OCI-M1 (cell line): ENCODE data around the gene NUFIP2.
"Not testable (repeated sequence)": the region's sequence is repeated elsewhere in the genome, so short reads cannot be mapped to it uniquely, and the experiment has no call there.

Experiments
- DNase-seq: peaks from one replicate; lab custom pipeline; 2025; lab: John Stamatoyannopoulos, UW

Gene NUFIP2

DNA sequence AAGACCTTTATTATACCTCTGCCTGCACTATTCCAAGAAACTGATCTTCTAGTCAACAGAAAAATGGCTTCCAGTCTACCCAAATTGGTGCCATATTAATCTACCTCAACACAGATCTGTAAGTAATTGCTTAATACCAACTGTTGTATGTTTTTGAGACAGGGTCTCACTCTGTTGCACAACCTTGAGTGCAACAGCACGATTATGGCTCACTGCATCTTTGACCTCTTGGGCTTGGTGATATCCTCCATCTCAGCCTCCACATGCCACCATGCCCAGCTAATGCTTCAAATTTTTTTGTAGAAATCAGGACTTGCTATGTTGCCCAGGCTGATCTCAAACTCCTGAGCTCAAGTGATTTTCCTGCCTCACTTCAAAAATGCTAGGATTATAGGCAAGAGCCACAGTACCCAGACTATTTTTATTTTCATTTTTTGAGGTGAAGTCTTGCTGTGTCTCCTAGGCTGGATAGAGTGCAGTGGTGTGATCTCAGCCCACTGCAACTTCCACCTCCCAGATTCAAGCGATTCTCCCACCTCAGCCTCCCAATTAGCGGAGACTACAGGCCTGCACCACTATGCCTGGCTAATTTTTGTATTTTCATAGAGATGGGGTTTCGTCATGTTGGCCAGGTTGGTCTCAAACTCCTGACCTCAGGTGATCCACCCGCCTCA is 14.4 kb downstream of the NUFIP2 start:
- DNase-seq, result no peak

DNA sequence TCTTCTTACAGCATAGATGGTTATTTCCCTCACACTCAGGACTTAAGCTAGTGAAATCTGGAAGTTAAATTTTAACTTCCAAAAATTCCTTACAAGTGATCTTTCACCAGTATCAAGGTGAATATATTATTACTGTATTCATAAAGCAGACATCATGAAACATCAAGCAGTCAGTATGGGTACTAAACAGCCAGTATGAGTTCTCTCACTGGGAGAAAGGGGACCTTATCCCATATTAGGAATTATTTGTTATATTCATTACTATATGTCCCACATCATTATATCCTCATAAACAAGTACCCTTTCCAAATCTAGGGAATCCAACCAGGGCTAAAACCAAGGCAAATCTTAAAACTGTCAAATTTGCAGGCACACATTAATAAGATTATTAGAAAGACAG is 15.3 kb downstream of the NUFIP2 start:
- no peak for DNase-seq

DNA sequence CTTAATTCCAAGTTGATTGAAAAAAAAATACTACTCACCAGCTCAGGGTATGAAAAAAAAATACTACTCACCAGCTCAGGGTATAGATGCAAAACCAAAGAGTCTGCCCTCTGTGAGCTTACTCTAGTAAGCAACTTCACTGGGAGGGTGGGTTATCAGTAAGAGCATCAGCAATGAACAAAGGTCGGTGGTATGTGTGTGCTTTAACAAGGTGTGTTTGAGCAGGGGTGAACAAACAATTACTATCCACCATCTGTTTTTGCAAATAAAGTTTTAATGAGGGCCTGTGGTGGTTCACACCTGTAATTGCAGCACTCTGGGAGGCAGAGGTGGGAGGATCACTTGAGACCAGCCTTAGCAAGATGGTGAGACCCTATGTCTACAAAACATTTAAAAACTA is 20.0 kb downstream of the NUFIP2 start:
- DNase-seq, result no peak

DNA sequence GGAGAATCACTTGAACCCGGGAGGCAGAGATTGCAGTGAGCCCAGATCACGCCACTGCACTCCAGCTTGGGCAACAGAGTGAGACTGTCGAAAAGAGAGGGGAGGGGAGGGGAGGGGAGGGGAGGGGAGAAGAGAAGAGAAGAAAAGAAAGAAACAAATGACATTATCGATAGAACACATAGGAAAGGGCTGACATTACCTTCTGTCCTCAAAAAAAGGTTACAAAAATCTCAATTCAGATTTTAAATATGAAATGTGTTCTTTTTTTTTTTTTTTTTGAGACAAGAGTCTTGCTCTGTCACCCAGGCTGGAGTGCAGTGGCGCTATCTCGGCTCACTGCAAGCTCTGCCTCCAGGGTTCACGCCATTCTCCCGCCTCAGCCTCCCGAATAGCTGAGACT is 22.0 kb downstream of the NUFIP2 start:
- DNase-seq, result not testable (repeated sequence)

DNA sequence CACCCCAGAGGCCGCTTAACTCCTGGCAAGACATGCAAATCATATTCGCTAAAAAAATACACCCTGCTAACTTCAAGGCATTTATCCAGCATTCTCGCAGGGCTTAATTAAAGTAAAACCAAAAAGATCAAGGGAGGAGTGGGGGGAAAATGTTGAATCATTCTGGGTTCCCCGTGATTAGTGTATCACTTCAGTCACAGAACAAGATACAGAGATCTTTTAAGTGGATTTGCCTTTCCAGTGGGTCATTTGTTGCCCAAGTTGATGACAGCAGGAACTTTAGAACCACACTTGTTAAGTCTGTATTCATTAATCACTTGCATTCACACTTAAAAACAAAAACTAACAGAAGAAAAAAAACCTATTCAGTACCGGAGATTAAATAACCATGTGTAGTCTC is 30.0 kb downstream of the NUFIP2 start:
- no peak for DNase-seq

DNA sequence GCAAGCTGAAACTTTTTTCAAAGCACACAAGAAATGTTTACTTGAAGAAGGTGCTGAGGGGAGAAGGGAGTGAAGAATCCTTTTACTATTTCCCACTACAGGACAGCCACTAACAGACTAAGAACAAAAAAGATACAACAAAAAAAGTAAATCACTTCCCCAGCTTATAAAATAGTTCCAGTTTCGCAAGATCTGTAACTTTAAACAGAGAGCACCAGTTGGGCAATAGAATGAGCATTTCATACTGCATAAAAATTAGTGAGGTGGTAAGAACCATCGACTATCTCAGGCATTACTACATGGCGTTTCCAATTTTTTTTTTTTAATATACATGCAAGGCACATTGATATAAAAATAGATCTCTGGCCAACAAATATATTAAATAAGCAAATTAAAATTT is 36.2 kb downstream of the NUFIP2 start:
- DNase-seq, result no peak

DNA sequence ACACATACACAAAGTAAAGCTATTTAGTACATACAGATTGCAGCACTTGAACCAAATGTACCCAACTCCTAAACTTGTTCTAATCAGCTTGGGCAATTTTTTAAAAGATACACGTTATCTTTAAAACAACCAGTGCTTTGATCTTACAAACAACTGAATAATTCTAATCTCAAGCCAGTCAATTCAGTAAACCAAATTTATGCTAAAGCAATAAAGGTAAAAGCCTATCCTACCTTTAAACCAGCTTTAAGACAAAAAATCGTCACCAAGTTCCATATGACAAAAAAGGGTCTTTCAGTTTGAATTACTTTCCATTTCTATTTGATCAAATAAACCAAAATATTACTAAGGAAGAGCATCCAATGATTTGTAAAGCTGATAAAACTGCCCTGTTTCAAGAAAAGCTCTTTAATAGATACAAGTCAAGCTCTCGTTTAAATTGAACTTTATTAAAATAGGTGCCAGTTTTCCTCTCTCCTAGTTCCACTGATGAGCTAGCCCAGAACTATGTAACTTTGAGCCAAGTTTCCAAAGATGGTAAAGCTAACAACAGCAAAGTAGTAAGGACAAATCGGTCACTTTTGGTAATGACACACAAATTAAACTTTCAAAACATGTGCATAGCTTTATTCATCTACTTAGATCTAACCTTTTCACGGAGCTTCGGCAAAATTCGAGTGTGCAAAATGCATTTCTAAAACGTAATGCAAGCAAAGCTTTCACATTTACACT is 37.0 kb downstream of the NUFIP2 start:
- no peak for DNase-seq

DNA sequence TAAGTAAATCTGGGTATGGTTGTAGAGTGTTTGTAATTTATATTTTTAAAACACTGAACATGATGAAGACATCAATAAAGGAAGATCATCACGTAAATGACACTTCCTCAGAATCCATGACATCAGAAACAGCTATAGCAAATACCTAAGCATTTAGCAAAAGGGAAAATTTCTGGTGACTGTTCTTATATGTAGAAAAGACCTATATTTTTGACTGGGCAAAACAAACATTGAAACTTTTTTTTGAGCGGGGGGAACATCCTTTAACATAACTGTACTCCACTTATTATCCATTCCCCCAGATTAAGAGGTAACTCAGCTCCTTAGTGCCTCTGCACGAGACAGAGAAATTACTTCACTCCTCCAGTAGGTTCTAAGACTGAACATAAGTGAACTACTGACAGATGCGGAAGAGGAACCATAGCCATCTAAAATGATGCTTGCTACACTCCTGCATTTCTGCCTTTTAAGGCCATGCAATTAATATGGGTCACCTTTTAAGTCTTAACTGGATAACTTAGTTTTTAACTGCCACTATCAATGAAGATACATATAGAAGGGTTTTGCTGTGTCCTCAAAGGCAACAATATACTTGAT is 37.9 kb downstream of the NUFIP2 start:
- DNase-seq, result no peak

DNA sequence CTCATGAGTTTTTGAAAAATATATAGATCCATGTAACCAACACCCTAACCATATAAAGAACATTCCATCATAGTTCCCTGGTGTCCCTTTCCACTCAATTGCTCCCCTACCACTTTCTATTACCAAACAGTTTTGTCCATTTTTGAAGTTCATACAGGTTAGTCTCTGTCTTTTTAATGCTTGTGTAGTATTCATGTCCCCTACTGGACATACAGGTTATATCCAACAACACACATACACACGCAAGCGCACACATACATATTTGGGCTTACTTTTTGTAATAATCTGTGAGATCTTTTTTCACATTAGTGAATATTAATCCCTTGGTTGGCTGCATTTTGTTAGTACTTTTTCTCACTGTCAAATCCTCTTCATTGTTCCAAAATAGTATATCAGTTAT is 40.9 kb downstream of the NUFIP2 start:
- no peak for DNase-seq

DNA sequence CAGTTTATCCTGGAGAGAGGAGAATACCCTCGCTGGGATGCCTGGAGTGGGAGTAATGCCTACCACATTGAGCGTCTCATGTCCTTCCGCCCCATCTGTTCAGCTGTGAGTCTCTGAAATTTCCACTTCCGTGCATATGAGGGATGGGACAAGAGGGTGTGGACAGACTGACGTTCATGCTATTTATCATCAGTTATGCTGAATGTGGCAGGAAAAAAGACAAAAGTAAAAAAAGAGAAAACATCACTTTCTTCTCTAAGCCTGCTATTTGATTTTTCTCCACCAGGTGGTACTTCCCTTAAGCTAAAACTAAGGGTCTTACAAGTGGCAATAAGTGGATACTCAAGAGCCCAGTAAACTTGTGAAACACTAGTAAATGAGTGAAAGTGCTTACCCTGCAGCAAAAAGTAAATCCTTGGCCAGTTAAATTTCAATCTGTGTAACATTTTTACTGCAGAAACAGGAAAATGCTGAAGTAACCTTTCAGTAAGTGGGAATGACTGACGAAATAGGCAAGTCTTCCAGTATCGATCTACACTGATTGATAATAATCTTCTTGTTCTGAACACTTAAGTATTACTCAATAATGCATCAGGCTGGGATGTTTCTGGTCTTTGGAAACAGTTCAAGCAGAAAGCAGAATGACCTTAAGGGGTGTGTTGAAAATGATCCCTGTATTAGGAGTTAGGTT is 41.7 kb downstream of the NUFIP2 start:
- DNase-seq, result peak; percentile 72

DNA sequence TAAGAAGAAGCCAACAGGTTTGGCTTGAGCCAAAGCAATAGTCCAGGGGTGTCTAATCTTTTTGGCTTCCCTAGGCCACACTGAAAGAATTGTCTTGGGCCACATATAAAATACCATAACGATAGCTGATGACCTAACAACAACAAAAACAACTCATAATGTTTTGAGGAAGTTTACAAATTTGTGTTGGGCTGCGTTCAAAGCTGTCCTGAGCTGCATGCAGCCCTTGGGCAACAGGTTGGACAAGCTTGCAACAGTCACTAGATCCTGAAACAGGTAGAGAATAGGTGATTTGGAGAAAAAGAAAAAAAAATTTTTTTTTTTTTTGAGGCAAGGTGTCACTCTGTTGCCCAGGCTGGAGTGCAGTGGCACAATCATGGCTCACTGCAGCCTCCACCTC is 42.8 kb downstream of the NUFIP2 start:
- no peak for DNase-seq

DNA sequence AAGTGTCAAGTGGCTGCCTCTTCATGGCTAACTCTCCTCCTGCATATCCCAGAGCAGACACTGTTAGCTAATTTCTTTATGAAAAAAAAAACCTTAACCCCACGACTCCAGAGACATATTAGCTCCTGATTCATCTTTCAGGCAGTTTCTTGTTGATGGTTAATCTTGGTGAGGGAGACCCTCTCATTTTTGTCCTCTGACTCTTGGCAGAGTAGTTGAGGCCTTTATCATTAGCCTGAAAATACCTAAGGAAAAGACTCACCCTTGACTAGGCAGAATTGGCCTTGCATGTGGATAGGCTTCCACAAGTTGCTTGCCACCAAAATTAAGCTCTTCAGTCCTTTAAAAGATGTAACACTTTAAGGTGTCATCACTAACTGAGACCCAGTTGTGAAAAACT is 43.3 kb downstream of the NUFIP2 start:
- no peak for DNase-seq

DNA sequence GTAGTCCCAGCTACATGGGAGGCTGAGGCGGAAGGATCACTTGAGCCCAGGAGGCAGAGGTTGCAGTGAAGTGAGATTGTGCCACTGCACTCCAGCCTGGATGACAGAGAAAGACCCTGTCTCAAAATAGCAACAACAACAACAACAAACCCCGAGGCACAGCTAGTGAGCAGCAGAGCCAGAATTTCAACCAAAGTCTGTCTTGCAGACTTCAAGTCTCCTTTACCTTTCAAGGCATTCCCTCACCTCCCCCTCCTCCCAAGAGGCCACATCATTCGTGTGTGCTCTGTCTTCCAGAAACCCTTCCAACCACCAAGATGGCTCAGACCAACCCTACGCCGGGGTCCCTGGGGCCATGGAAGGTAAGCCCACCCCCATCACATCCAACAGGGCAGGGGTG is 45.1 kb downstream of the NUFIP2 start:
- no peak for DNase-seq

DNA sequence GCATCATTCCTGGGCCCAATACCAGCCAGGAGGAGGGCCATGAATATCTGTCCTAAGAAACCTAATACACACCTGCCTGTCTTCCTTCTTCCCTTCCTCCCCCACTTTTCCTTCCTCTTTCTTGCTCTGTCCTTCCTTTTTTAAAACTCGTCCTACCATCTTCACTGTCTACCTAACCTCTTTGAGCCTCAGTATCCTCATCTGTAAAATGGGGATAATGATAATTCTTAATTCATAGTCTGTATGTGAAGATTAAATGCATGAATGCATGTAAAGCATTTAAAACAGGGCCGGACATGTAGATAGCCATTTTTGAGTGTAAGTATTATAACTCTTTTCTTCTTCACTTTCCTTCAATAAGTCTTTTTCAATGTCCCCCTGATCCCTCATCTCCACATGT is 46.7 kb downstream of the NUFIP2 start:
- DNase-seq, result no peak

DNA sequence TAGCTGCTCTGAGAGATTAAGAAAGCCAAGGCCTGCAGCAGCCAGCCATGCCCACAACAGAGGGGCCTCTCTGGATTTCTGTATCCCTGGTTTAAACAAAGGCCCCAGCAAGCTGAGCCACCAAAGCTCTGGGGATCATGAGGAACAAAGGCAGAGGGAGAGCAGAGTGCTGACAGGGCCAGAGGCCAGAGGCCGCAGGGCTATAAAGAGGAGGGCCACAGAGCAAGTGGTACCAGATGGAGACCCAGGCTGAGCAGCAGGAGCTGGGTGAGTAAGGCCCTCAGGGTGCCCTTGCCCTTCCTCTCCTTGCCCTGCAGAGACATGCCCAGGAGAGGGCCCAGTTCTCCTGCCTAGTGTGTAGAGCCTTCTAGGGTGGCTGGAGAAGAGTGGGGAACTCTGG is 47.3 kb downstream of the NUFIP2 start, which contains the start of gene CRYBA1:
Gene CRYBA1, plus strand, starts transcription at position 232 of the 400 bp plus-strand sequence. Its CDS starts 5 bp downstream, at position 237.
- DNase-seq, result no peak

DNA sequence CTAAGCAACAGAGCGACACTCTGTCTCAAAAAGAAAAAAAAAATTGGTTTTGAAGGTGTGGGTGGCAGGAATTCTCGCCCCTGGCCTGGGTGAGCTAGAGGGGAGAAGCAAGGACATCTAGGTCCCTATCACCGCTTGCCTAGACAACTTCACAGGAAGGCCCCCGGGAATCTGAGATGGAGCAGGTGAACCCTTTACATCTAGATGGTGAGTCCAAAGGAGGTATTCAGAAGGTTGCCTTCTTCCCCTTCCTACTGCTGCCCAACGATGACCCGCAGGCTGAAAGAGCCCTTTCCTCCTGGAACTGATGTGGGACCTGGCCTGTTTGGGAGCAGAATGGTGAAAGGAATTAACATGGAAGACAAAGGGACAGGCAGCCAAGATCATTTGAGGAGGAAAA is 48.5 kb downstream of the NUFIP2 start:
- no peak for DNase-seq

DNA sequence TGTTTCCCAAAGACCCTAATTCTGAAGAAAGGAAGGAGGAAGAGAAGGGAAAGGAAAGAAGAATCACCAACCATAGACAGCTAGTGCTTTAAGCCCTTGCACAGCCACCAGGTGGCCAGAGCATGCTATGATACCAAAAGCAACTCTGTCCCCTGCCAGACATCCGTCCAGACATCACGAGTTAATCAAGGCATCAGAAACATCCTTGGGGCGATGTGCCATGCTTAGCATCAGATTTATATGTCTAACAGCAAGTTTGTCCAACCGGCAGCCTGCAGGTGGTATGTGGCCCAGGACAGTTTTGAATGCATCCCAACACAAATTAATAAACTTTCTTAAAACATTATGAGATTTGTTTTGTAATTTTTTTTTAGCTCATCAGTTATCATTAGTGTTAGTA is 50.2 kb downstream of the NUFIP2 start:
- peak; percentile 68 for DNase-seq

DNA sequence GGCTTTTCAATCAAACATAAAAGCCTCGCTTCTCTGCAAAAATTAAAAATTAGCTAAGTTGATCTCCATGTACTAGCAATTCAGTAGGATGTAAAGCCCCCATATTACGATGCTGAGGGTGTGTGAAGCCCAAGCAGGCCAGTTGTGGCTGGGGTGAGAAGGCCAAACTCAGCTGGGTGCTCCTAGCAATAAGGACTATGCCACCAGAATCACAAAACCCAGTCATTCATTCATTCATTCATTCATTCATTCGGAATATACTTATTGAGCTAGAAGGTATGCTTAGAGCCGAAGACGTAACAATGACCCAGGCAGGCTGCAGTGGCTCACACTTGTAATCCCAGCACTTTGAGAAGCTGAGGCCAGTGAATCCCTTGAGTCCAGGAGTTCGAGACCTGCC is 51.2 kb downstream of the NUFIP2 start:
- no peak for DNase-seq

DNA sequence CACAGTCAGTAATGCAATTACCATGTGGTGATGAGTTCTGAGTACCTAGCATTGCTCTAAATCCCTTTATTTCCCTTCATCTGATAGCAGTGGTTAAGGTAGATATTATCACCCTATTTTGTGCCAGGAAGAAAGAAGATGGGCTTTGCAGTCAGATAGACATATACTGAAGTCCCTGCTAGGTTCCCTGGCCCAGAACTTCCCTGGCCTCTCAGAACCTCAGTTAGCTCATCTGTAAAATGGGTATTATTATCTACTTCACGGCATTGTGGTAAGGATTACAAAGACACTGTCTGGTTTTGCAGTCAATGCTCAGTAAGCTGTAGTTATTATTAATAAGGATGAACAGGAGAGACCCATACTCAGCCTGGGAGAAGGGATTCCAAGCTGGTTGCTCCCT is 51.9 kb downstream of the NUFIP2 start:
- no peak for DNase-seq

DNA sequence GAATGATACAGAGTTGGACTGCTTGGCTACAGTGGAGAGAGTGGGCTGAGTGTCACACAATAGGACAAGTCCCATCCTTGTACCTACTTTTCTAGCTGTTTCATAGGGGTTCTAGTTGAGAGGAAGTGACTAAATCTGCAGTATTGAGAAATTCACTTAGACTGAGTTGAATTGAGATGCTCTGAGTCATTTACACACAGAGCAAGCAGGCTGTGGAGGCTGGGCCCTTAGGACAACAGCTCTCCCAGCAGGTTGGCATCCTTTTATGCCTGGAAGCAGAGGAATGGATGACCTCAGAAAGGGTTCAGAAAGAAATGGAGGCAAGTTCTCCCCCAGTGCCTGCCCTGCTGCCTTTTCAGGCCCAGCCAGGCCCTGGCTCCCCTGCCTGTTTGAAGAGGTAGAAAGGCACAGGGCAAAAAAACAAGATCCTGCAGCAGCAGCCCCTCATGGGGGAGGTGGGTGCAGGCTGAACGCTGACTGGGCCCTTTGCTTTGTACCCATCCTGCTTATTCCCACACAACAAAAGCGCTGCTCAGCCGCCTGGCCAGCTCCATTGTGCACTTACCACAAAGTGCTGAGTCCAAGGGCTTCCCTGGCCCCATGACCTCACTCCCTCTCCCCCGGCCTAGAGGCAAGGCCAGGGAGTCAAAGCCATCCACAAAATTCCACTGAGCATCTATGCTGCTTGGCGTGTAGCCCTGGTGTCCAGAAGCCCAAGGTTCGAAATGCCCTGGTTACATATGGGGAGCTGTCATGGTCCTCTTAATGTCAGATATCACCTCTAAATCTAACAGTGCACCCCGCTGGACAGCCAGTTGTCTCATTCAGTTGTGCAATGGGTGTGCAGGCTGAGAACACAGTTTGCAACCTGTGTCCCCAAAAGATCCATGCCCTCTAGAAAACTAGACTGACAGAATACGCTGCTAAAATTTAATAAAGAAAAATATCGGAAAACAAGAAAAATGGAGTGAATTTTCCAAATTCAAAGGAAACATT is 52.7 kb downstream of the NUFIP2 start:
- DNase-seq, result peak; percentile 41

DNA sequence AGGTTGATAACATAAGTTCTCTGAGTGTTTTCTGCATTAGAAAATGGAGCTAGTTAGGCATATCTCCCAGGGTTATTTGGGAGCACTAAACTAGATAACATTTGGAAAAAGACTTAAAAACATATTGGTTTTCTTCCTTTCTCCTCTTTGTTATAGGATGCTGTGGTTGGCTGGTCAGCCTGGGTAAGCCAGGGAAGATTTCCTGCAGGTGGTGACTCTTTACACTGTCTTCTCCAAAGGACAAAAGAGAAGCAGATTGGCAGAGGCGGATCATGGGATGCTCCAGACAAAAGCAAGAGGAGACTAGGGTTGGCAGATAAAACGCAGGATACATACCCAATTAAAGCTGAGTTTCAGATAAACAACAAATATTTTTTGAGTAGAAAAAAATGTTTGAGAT is 53.5 kb downstream of the NUFIP2 start:
- no peak for DNase-seq
